22Rv1 (cell line): ENCODE data around the gene VPS52.

Experiments
- H3K27ac ChIP-seq: fragments of 450-650 bp; 2 replicates; pipeline ENCODE4 v1.5.1; 2017
- CTCF ChIP-seq: fragments of 450-650 bp; IDR thresholded peaks from 2 replicates; pipeline ENCODE4 v1.5.1; 2017; ENCODE audit warnings: mild to moderate bottlenecking
- ZFX ChIP-seq: fragments of 450-650 bp; IDR thresholded peaks from 2 replicates; pipeline ENCODE4 v1.6.1; 2017; ENCODE audit warnings: antibody characterized with exemption, borderline replicate concordance

Gene VPS52

GRCh38 chr6:33313709-33314514 is 42.2 kb upstream of the VPS52 start, which contains the start of gene TAPBP:
TAPBP (minus strand) TSS chr6:33314078; CDS start chr6:33314041, 37 bp downstream.
- TF ChIP-seq ZFX (no peak), CTCF (no peak)
- peak within 1 kb of the TSS; percentile 98 for H3K27ac ChIP-seq

GRCh38 chr6:33313105-33313708 is 41.5 kb upstream of the VPS52 start:
- peak overlapping the region; percentile 98 for H3K27ac ChIP-seq
- TF ChIP-seq ZFX (no peak), CTCF (no peak)

DNA sequence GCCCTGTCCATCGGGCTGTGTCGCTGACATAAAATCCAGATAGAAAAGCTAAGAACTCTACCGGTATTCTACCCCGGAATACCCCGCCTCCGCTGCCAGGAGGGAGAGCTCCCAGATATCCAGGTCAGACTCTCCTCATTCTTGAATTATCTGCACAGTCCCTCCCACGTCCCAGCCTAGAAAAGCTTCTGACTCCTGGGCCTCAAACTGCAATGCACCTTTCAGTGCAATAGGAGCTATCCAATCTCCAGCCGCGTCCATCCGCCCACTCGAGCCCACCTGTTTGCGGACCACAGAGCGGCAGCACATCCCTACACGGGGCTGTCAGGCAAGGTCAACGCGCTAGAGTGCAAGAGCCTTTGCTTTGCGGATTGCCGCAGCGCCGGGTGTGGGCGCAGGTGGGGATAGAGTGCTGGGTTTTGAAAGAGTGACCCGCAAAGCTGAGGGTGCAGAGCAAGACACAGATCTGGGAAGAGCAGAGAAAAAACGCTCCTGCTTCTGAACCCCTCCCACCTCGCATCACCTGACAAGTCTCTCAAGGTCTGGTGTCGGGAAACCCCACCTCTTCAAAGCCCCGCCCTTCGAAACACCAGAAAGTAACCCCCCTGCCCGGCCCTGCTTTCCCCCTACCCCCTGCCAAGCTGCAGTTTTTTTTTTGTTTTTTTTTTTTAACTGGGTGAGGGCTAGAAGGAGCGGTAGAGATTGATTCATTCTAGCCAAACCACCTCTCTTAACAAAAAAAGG is 40.9 kb upstream of the VPS52 start:
- H3K27ac ChIP-seq: peak overlapping the region; percentile 98
- TF ChIP-seq CTCF (no peak), ZFX (no peak)

DNA sequence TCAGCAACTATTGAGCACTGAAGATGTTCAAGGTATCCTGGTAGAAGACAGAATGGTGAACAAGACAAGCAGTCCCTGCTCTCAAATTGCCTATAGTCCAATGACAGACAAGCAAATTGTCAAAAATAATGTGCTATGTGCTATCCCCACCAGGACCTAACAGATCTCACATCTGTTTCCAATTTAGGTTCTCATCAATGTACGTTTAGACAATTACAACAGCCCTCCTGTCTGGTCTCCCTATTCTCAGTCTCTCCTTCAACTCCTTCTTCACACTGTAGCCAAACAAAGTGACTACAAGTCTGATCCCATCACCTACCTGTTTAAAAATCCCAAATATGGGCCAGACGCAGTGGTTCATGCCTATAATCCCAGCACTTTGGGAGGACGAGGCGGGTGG is 34.7 kb upstream of the VPS52 start:
- TF ChIP-seq CTCF: no peak
- no peak for TF ChIP-seq ZFX
- H3K27ac ChIP-seq: 0 out of 2 replicates have a peak overlapping the region, but pooled peaks have one; percentile 12

DNA sequence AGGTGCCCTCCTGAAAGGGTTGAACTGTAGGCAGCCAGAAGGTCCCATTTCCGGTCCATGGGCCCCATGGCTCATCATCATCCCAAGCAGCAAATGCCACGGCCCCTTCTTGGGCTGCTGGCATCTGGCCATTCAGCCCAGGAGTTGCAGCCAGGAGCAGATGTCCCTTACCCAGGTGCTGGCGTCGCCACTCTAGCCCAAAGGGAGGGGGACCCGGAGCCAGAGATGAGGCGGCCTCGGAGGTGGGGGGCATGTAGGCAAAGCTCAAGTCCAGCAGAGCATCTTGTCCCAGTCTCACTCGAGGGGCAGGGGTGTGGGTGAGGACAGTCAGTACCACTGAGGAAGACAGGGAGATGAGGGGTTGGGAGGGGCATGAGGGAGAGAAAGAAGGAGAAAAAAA is 33.4 kb upstream of the VPS52 start:
- TF ChIP-seq ZFX (no peak), CTCF (no peak)
- H3K27ac ChIP-seq: no peak overlapping the region

DNA sequence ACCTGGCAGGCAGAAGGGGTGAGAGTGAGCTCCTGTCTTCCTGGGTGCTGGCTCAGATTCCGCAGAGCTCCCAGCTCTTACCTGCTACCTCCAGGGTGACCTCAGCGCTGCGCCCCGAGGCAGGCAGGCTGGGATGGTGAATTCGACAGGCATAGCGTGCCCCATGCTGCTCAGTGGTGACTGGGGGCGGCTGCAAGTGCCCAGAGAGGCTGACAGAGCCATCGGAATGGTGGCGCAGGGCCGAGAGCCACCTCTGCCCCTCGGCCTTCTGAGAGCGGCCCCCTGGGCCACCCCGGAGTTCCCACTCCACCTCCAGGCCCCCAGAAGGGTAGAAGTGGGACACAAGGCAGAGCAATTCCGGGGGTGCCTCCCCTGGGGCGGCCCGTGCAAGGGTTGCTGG is 32.5 kb upstream of the VPS52 start:
- TF ChIP-seq CTCF: no peak
- H3K27ac ChIP-seq: no peak overlapping the region
